Effector memory CD8-positive, alpha-beta T cell (primary cell): Measurements from ENCODE around the gene DPPA5.
"Not testable (repeated sequence)": the region's sequence is repeated elsewhere in the genome, so short reads cannot be mapped to it uniquely, and the experiment has no call there.

ENCODE experiments used
- ATAC-seq: fragments of 150-1000 bp; cut with Tn5 transposase; replicated peaks from 2 replicates; pipeline ENCODE4 v1.10.0; 2021; ENCODE audit warnings: mild to moderate bottlenecking, moderate library complexity
- DNase-seq, 3 experiments: peaks; one replicate each; pipeline ENCODE4 v3.0.0; 2021
- H3K27ac Mint-ChIP-seq, 2 donors: one replicate each; pipeline ENCODE4 v1.8.0; 2022; ENCODE audit warnings: mild to moderate bottlenecking in 2 of 2, mixed read lengths in 2 of 2, moderate library complexity in 2 of 2
- H3K27me3 Mint-ChIP-seq, 2 donors: one replicate each; pipeline ENCODE4 v1.8.0; 2022; ENCODE audit warnings: mixed read lengths in 2 of 2
- H3K36me3 Mint-ChIP-seq: one replicate; pipeline ENCODE4 v1.8.0; 2022; ENCODE audit warnings: mild to moderate bottlenecking, moderate library complexity, mixed read lengths; ENCODE audit not compliant: insufficient read depth
- H3K4me1 Mint-ChIP-seq, 2 donors: one replicate each; pipeline ENCODE4 v1.8.0; 2022; ENCODE audit warnings: low read depth in 2 of 2, mixed read lengths in 2 of 2
- H3K4me3 Mint-ChIP-seq, 2 donors: one replicate each; pipeline ENCODE4 v1.8.0; 2022; ENCODE audit warnings: mild to moderate bottlenecking in 2 of 2, mixed read lengths in 2 of 2, moderate library complexity in 2 of 2
- H3K9me3 Mint-ChIP-seq, 2 donors: one replicate each; pipeline ENCODE4 v1.8.0; 2022; ENCODE audit warnings: mixed read lengths in 2 of 2

The DPPA5 gene

DNA sequence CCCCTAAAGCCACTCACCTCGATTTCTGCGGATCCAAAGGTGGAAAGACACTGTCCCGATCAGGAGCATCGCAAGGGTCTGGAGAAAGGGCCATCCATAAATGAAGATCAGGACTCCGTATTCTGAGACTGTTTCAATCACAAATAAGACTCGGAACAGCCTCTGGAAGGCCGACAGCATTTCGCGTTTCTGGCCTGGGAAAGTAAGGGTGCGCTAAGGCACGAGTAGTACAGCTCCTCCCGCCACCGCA is 44.6 kb downstream of the DPPA5 start:
- H3K9me3 Mint-ChIP-seq = no peaks in the 10 kb centered on the region
- H3K4me1 Mint-ChIP-seq = peaks cover 13 to 30% of the 10 kb centered on the region in 2 donors
- ATAC-seq = peak; percentile 42
- H3K36me3 Mint-ChIP-seq = peaks cover 4% of the 10 kb centered on the region
- H3K27me3 Mint-ChIP-seq = peaks cover 17 to 27% of the 10 kb centered on the region in 2 donors
- peak overlapping the region; percentile 97 to 98 for H3K27ac Mint-ChIP-seq
- DNase-seq = no peak
- H3K4me3 Mint-ChIP-seq = peak overlapping the region; percentile 97 to 99

DNA sequence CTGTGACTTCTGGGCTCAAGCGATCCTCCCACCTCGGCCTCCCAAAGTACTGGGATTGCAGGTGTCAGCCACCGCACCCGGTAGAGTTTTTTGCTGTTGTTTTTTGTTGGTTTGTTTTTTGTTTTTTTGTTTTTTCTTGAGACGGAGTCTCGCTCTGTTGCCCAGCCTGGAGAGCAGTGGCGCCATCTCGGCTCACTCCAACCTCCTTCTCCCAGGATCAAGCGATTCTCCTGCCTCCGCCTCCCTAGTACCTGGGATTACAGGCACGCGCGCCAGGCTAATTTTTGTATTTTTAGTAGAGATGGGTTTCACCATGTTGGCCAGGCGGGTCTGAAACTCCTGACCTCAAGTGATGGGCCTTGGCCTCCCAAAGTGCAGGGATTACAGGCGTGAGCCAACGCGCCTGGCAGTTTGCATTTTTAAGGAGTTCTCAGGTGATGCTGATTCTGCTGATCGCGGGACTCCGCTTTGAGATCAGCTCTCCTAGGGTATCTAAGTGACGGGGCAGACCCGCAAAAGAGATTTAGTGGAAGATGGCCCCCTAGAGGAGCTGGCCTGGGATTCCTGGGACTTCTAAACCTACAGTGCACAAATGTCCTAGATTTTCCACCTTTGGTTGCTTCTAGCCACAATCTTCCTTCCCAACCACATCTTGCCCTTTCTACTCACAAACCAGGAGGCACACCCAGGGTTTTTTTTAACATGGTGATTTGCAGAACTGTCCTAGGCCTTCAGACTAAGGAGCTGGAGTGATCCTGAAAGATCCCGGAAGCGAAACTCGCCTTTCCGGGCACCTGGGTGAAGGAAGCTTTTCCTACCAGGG is 45.2 kb downstream of the DPPA5 start:
- Mint-ChIP-seq H3K27me3 (peaks cover 14 to 21% of the 10 kb centered on the region in 2 donors), H3K9me3 (no peaks in the 10 kb centered on the region), H3K36me3 (peaks cover 4% of the 10 kb centered on the region), H3K4me1 (peaks cover 13 to 30% of the 10 kb centered on the region in 2 donors), H3K4me3 (peak overlapping the region; percentile 97 to 99), H3K27ac (peak overlapping the region; percentile 97 to 98)
- ATAC-seq (no peak), DNase-seq (no peak)

DNA sequence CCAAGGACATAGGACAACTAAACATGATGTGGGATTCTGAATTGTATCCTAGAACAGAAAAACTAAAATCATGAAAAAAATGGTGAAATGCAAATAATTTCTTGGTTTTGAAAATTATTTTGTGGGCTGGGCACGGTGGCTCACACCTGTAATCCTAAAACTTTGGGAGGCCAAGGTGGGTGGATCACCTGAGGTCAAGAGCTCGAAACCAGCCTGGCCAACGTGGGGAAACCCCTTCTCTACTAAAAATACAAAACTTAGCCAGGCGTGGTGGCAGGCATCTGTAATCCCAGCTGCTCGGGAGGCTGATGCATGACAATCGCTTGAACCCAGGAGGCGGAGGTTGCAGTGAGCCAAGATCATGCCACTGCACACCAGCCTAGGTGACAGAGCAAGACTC is 50.3 kb downstream of the DPPA5 start:
- ATAC-seq, H3K27ac Mint-ChIP-seq, DNase-seq, H3K4me3 Mint-ChIP-seq, H3K9me3 Mint-ChIP-seq, H3K27me3 Mint-ChIP-seq, H3K36me3 Mint-ChIP-seq: not testable (repeated sequence)
- peaks cover 2 to 16% of the 10 kb centered on the region in 2 donors for H3K4me1 Mint-ChIP-seq
